ENCODE data around the gene RWDD3.

The RWDD3 gene

GRCh38 chr1:95233319-95233736 lies 682 bp upstream of the RWDD3 start:
- DNase-seq (ENCODE audit: low read depth), result no peak

GRCh38 chr1:95236784-95237575 lies 3.0 kb downstream of the RWDD3 start:
- TF ChIP-seq CTCF (IDR thresholded peaks at IDR 0.05; ENCODE audit: low read depth, low read length, missing control alignments), result no peak
- no peak for DNase-seq (ENCODE audit: low read depth)
- no peak overlapping the region for H3K4me3 ChIP-seq (ENCODE audit: low read depth, low read length)

More at GRCh38 chr1:95233319-95233736, 682 bp upstream of the RWDD3 start:
- H3K4me3 ChIP-seq (ENCODE audit: low read depth, low read length), result peak overlapping the region; percentile 44
- TF ChIP-seq CTCF (IDR thresholded peaks at IDR 0.05; ENCODE audit: low read depth, low read length, missing control alignments), result no peak

- DNase-seq (ENCODE audit: low read depth), result no peak
- TF ChIP-seq CTCF (IDR thresholded peaks at IDR 0.05; ENCODE audit: low read depth, low read length, missing control alignments), result no peak
- no peak overlapping the region for H3K4me3 ChIP-seq (ENCODE audit: low read depth, low read length)
Observed at GRCh38 chr1:95237981-95238703, 4.1 kb downstream of the RWDD3 start.

GRCh38 chr1:95245029-95245428 lies 11.0 kb downstream of the RWDD3 start:
- DNase-seq (ENCODE audit: low read depth), result no peak
- no peak overlapping the region for H3K4me3 ChIP-seq (ENCODE audit: low read depth, low read length)
- TF ChIP-seq CTCF (IDR thresholded peaks at IDR 0.05; ENCODE audit: low read depth, low read length, missing control alignments), result no peak

- H3K4me3 ChIP-seq (ENCODE audit: low read depth, low read length), result no peak overlapping the region
- TF ChIP-seq CTCF (IDR thresholded peaks at IDR 0.05; ENCODE audit: low read depth, low read length, missing control alignments), result no peak
- DNase-seq (ENCODE audit: low read depth), result no peak
Observed at GRCh38 chr1:95246511-95246910, 12.5 kb downstream of the RWDD3 start.

GRCh38 chr1:95247607-95248006 lies 13.6 kb downstream of the RWDD3 start:
- no peak for TF ChIP-seq CTCF (IDR thresholded peaks at IDR 0.05; ENCODE audit: low read depth, low read length, missing control alignments)
- DNase-seq (ENCODE audit: low read depth), result no peak
- no peak overlapping the region for H3K4me3 ChIP-seq (ENCODE audit: low read depth, low read length)

Measured in GM12864 (cell line).